CD4-positive, alpha-beta T cell (primary cell): ENCODE data around the gene OSBPL1A. TPM values are rescaled to one million over a fixed set of nuclear protein-coding genes. Genes with fewer than 3 reads are reported as not detected.
A peak's percentile ranks its signal among the peaks of the same experiment; 100 is the strongest.

Source experiments
- ATAC-seq: fragments of 200-7000 bp; cut with Tn5 transposase; one replicate; pipeline ENCODE4 v1.10.0; 2022; ENCODE audit warnings: mild to moderate bottlenecking; ENCODE audit not compliant: poor library complexity
- CTCF ChIA-PET: fragments of 350-600 bp; sonication (Branson Sonifier 250); formaldehyde crosslinking; loops from one replicate; lab custom pipeline; 2021; ENCODE audit warnings: antibody characterized with exemption, inconsistent platforms; lab: Charles Lee
- POLR2A ChIA-PET: fragments of 350-600 bp; sonication (Branson Sonifier 250); formaldehyde crosslinking; loops from one replicate; lab custom pipeline; 2021; ENCODE audit warnings: antibody characterized with exemption, inconsistent platforms; lab: Charles Lee
- DNase-seq, 14 experiments: peaks; one replicate each; pipeline ENCODE4 v3.0.0-alpha.2; 2013 to 2020; ENCODE audit warnings: mixed read lengths in 2 of 14
- H3K27ac ChIP-seq, 2 donors: one replicate each; pipeline versions ENCODE4 v1.5.1 to v1.7.0; 2013; ENCODE audit warnings: low read length in 2 of 2, low read depth in 1 of 2, mild to moderate bottlenecking in 1 of 2
- H3K27me3 ChIP-seq, 2 experiments: 1 replicate in 1 of 2; 2 replicates in 1 of 2; pipeline versions ENCODE4 v1.6.1 to v1.7.0; 2013; ENCODE audit warnings: low read length in 2 of 2, control low read depth in 1 of 2, mild to moderate bottlenecking in 1 of 2, moderate library complexity in 1 of 2; ENCODE audit not compliant: insufficient read depth in 2 of 2, control insufficient read depth in 1 of 2
- H3K36me3 ChIP-seq: one replicate; pipeline ENCODE4 v1.6.1; 2013; ENCODE audit warnings: low read length, control low read depth; ENCODE audit not compliant: insufficient read depth
- H3K4me1 ChIP-seq: one replicate; pipeline ENCODE4 v1.6.1; 2013; ENCODE audit warnings: low read length, control low read depth; ENCODE audit not compliant: insufficient read depth
- H3K4me3 ChIP-seq: one replicate; pipeline ENCODE4 v1.5.1; 2013; ENCODE audit warnings: mild to moderate bottlenecking, low read length, moderate library complexity
- H3K9me3 ChIP-seq, 2 experiments: 1 replicate in 1 of 2; 2 replicates in 1 of 2; pipeline versions ENCODE4 v1.6.1 to v1.7.0; 2013; ENCODE audit warnings: low read length in 2 of 2, mild to moderate bottlenecking in 2 of 2, control low read depth in 1 of 2, moderate library complexity in 1 of 2; ENCODE audit not compliant: control insufficient read depth in 1 of 2, insufficient read depth in 1 of 2
- H3K27ac Mint-ChIP-seq: one replicate; pipeline ENCODE4 v1.8.0; 2020; ENCODE audit warnings: mixed read lengths
- H3K27me3 Mint-ChIP-seq: one replicate; pipeline ENCODE4 v1.8.0; 2021; ENCODE audit warnings: mixed read lengths
- H3K36me3 Mint-ChIP-seq: one replicate; pipeline ENCODE4 v1.8.0; 2021; ENCODE audit warnings: low read depth, mixed read lengths
- H3K4me1 Mint-ChIP-seq: one replicate; pipeline ENCODE4 v1.8.0; 2021; ENCODE audit warnings: low read depth, mixed read lengths
- H3K4me3 Mint-ChIP-seq: one replicate; pipeline ENCODE4 v1.8.0; 2020; ENCODE audit warnings: mild to moderate bottlenecking, mixed read lengths
- H3K9me3 Mint-ChIP-seq: one replicate; pipeline ENCODE4 v1.8.0; 2020; ENCODE audit warnings: mixed read lengths
- CTCF ChIP-seq: fragments of 200-600 bp; IDR thresholded peaks from one replicate; pipeline ENCODE4 v1.8.0; 2022; ENCODE audit warnings: antibody characterized with exemption, mild to moderate bottlenecking
- intact Hi-C, 2 experiments: fragments of 100-400 bp; cut with DNase I in 1 of 2; cut with micrococcal nuclease in 1 of 2; formaldehyde crosslinking; loops; one replicate each; pipeline versions ENCODE4 v1.15.1 to v1.9.0; 2023 to 2025; cut with DNase I, micrococcal nuclease
- total RNA-seq, 174 experiments: library from RNA in 2 of 174; stranded (reverse) in 2 of 174; gene quantifications; one replicate each; pipeline ENCODE4 v1.2.3 and lab custom pipeline; 2021 to 2026

Gene OSBPL1A
- total RNA-seq, 2 experiments from 2014 or later, result 2.7 TPM

GRCh38 chr18:24276994-24277393, 120.6 kb downstream of the OSBPL1A start:
- POLR2A ChIA-PET, result no interaction called here
- ATAC-seq (no peak), DNase-seq (no peak)
- intact Hi-C loops, result no loop called here
- no peaks in the 10 kb centered on the region for H3K9me3 Mint-ChIP-seq
- H3K4me1 Mint-ChIP-seq, result peaks cover 4% of the 10 kb centered on the region
- Histone ChIP-seq H3K27me3 (peaks cover 4 to 7% of the 10 kb centered on the region in 2 experiments), H3K4me1 (no peaks in the 10 kb centered on the region), H3K4me3 (no peak overlapping the region), H3K9me3 (no peaks in the 10 kb centered on the region), H3K36me3 (no peaks in the 10 kb centered on the region), H3K27ac (no peak overlapping the region)
- TF ChIP-seq CTCF, result no peak
- no peaks in the 10 kb centered on the region for H3K36me3 Mint-ChIP-seq
- H3K4me3 Mint-ChIP-seq, result no peak overlapping the region
- CTCF ChIA-PET, result no interaction called here
- H3K27me3 Mint-ChIP-seq, result peaks cover 20% of the 10 kb centered on the region
- no peak overlapping the region for H3K27ac Mint-ChIP-seq

DNA sequence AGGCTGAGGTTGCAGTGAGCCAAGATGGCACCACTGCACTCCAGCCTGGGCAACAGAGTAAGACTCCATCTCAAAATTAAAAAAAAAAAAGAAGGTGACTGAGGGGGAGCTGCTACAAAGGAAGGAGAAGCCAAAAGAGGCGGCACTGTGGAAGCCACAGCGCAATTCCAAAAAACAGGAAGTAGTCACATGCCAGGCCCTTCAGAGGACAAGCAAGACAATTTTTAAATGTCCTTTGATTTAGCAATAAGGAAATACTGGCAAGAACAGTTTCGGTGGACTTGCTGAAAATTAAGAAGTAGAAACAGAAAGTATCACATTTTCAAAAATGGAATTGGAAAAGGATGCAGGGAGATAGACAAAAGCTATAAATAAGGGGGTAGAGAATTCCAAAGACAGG, 122.8 kb downstream of the OSBPL1A start:
- Histone ChIP-seq H3K4me3 (no peak overlapping the region), H3K27ac (no peak overlapping the region), H3K9me3 (no peaks in the 10 kb centered on the region), H3K4me1 (peaks cover 5% of the 10 kb centered on the region), H3K36me3 (no peaks in the 10 kb centered on the region), H3K27me3 (peaks cover 11 to 20% of the 10 kb centered on the region in 2 experiments)
- CTCF ChIA-PET, result no interaction called here
- POLR2A ChIA-PET, result no interaction called here
- Mint-ChIP-seq H3K4me1 (peaks cover 4% of the 10 kb centered on the region), H3K4me3 (no peak overlapping the region), H3K36me3 (no peaks in the 10 kb centered on the region), H3K27me3 (peaks cover 35% of the 10 kb centered on the region), H3K27ac (no peak overlapping the region), H3K9me3 (no peaks in the 10 kb centered on the region)
- no peak for ATAC-seq
- intact Hi-C loops, result no loop called here
- DNase-seq, result peak in 1 of 14 experiments; percentile 11
- no peak for TF ChIP-seq CTCF

- Mint-ChIP-seq H3K4me3 (no peak overlapping the region), H3K27me3 (peaks cover 39% of the 10 kb centered on the region), H3K36me3 (no peaks in the 10 kb centered on the region), H3K9me3 (peaks cover 2% of the 10 kb centered on the region), H3K27ac (no peak overlapping the region), H3K4me1 (peaks cover 4% of the 10 kb centered on the region)
- ChIA-PET CTCF (no interaction called here), POLR2A (no interaction called here)
- ATAC-seq, result no peak
- H3K27me3 ChIP-seq, result peaks cover 11 to 20% of the 10 kb centered on the region in 2 experiments
- intact Hi-C loops, result no loop called here
- H3K4me1 ChIP-seq, result peaks cover 5% of the 10 kb centered on the region
- H3K9me3 ChIP-seq, result no peaks in the 10 kb centered on the region
- no peak overlapping the region for H3K4me3 ChIP-seq
- no peaks in the 10 kb centered on the region for H3K36me3 ChIP-seq
- no peak for DNase-seq
- TF ChIP-seq CTCF, result no peak
- H3K27ac ChIP-seq, result no peak overlapping the region
These were observed 124.0 kb downstream of the OSBPL1A start for GRCh38 chr18:24273596-24273995.
